HepG2 (cell line): ENCODE measurements around the gene RELB. TPM values are rescaled to one million over a fixed set of nuclear protein-coding genes. Genes with fewer than 3 reads are reported as not detected.

Experiments used
- ATAC-seq: fragments of 200-7000 bp; cut with Tn5 transposase; 3 replicates; pipeline ENCODE4 v1.9.1; 2020; ENCODE audit warnings: mild to moderate bottlenecking, moderate library complexity
- BruUV-seq: library from RNA; stranded (reverse); fragments of 400-500 nt; replicated peaks from 2 replicates; lab custom pipeline; 2021; lab: Mats Ljungman, UMichigan
- CTCF ChIA-PET: fragments of 300-600 bp; formaldehyde crosslinking; extraction: SDS; loops from one replicate; lab custom pipeline; 2021; ENCODE audit warnings: low total read pairs, inconsistent platforms, low intra/inter-chr PET ratio; lab: Yijun Ruan, JAX
- POLR2A ChIA-PET: fragments of 350-600 bp; sonication (Branson Sonifier 250); formaldehyde crosslinking; loops from one replicate; lab custom pipeline; 2020; ENCODE audit warnings: antibody characterized with exemption, inconsistent platforms; lab: Yijun Ruan, JAX
- DNase-seq: peaks from one replicate; pipeline ENCODE4 v3.0.0-alpha.2; 2015; ENCODE audit warnings: low spot score
- FAIRE-seq: peaks from 3 replicates; lab custom pipeline; 2011; peaks lifted over from hg19 to GRCh38; lab: Jason Lieb, UNC
- H2AFZ ChIP-seq: one replicate; pipeline ENCODE4 v1.6.1; 2011; ENCODE audit warnings: low read length, inconsistent platforms
- H3K27ac ChIP-seq: fragments of 300-600 bp; 3 replicates; pipeline ENCODE4 v1.8.0; 2011; ENCODE audit warnings: mixed run types, mild to moderate bottlenecking, mixed read lengths, low read length, inconsistent platforms; ENCODE audit not compliant: insufficient read depth; ENCODE audit errors: extremely low read length
- H3K27me3 ChIP-seq, 2 experiments: fragments of 200-600 bp in 1 of 2; 2 replicates in 1 of 2; 3 replicates in 1 of 2; pipeline versions ENCODE4 v1.6.0 to v1.8.0; 2011; ENCODE audit warnings: low read length in 2 of 2, mild to moderate bottlenecking in 2 of 2, moderate library complexity in 2 of 2, inconsistent platforms in 1 of 2; ENCODE audit not compliant: insufficient read depth in 2 of 2, control insufficient read depth in 1 of 2
- H3K36me3 ChIP-seq, 2 experiments: fragments of 200-600 bp in 1 of 2; replicated peaks in 1 of 2; 2 replicates in 1 of 2; 3 replicates in 1 of 2; pipeline versions ENCODE4 v1.5.1 to v1.8.0; 2011; ENCODE audit warnings: low read length in 2 of 2, inconsistent platforms in 1 of 2; ENCODE audit not compliant: insufficient read depth in 2 of 2, control insufficient read depth in 1 of 2
- H3K4me1 ChIP-seq: 2 replicates; pipeline ENCODE4 v1.5.1; 2012; ENCODE audit warnings: low read length, inconsistent platforms; ENCODE audit not compliant: insufficient read depth
- H3K4me2 ChIP-seq: 2 replicates; pipeline ENCODE4 v1.6.0; 2011; ENCODE audit warnings: low read depth, low read length, inconsistent platforms
- H3K4me3 ChIP-seq, 3 experiments: fragments of 200-600 bp in 1 of 3; sonication (generic), shearing (Covaris generic) in 1 of 3; replicated peaks in 1 of 3; 2 replicates each; pipeline ENCODE4 v1.5.1; 2011 to 2016; ENCODE audit warnings: low read length in 3 of 3, inconsistent platforms in 2 of 3, low read depth in 2 of 3, mild to moderate bottlenecking in 2 of 3, control low read depth in 1 of 3, mixed read lengths in 1 of 3; ENCODE audit not compliant: insufficient read depth in 1 of 3
- H3K79me2 ChIP-seq: one replicate; pipeline ENCODE4 v1.6.1; 2011; ENCODE audit warnings: low read length, inconsistent platforms; ENCODE audit not compliant: insufficient read depth
- H3K9ac ChIP-seq: 2 replicates; pipeline ENCODE4 v1.6.0; 2011; ENCODE audit warnings: mild to moderate bottlenecking, low read depth, low read length, inconsistent platforms; ENCODE audit not compliant: insufficient read depth
- H3K9me3 ChIP-seq: 2 replicates; pipeline ENCODE4 v1.5.1; 2012; ENCODE audit warnings: mild to moderate bottlenecking, low read length
- H4K20me1 ChIP-seq: 2 replicates; pipeline ENCODE4 v1.6.0; 2011; ENCODE audit warnings: inconsistent platforms, mild to moderate bottlenecking, low read length, moderate library complexity; ENCODE audit not compliant: insufficient read depth
- CBFB ChIP-seq: sonication (generic); formaldehyde crosslinking; IDR thresholded peaks from 2 replicates; pipeline ENCODE4 v1.4.0; 2020; ENCODE audit warnings: missing genetic modification reagents
- DNMT1 ChIP-seq: sonication (generic); formaldehyde crosslinking; IDR thresholded peaks from 2 replicates; pipeline ENCODE4 v1.5.1; 2020; ENCODE audit warnings: mild to moderate bottlenecking, missing genetic modification reagents
- SIN3A ChIP-seq: IDR thresholded peaks from 2 replicates; pipeline ENCODE4 v1.6.1; 2011; ENCODE audit warnings: low read depth, mild to moderate bottlenecking, control low read depth, low read length, borderline replicate concordance
- SMC3 ChIP-seq: IDR thresholded peaks from 2 replicates; pipeline ENCODE4 v1.6.1; 2011; ENCODE audit warnings: low read length, improper control_type of control experiment
- ZNF367 ChIP-seq: sonication (generic); formaldehyde crosslinking; IDR thresholded peaks from 2 replicates; pipeline ENCODE4 v1.4.0; 2020; ENCODE audit warnings: missing genetic modification reagents, borderline replicate concordance
- ZNF558 ChIP-seq: sonication (generic); formaldehyde crosslinking; IDR thresholded peaks from 2 replicates; pipeline ENCODE4 v1.9.0; 2022; ENCODE audit warnings: mild to moderate bottlenecking, missing genetic modification reagents, borderline replicate concordance
- WGBS: methylation state at CpG from one replicate; pipeline ENCODE4 v1.1.6; 2017; ENCODE audit warnings: low lambda C conversion rate; 5-methylcytosine and 5-hydroxymethylcytosine counted together
- in situ Hi-C: cut with HindIII; loops from 2 replicates; pipeline ENCODE4 v1.10.0; 2017; ENCODE audit warnings: low pct_unique_long_range_greater_than_20kb; ENCODE audit not compliant: extremely low pct_ligation_motif_present
- intact Hi-C: fragments of 100-400 bp; cut with micrococcal nuclease; formaldehyde crosslinking; loops from one replicate; pipeline ENCODE4 v1.10.0; 2022; ENCODE audit not compliant: unreplicated experiment
- polyA plus RNA-seq, 8 experiments: library from polyadenylated mRNA; depleted of rRNA in 3 of 8; stranded (reverse) in 7 of 8; unstranded in 1 of 8; fragments of >200 nt; fragmentation: Illumina TruSeq in 4 of 8; extraction: Trizol in 4 of 8; gene quantifications; 2 replicates each; pipeline versions ENCODE4 v1.2.1 to v1.2.3, GENCODE V29; 2011 to 2016; ENCODE audit warnings: low read depth in 4 of 8, missing spikeins in 1 of 8, mixed read lengths in 1 of 8; ENCODE audit not compliant: insufficient read depth in 1 of 8
- total RNA-seq, 5 experiments: library from RNA; depleted of rRNA; stranded (reverse); fragments of >200 nt; fragmentation: Illumina TruSeq; extraction: Trizol; gene quantifications; 2 replicates each; pipeline ENCODE4 v1.2.3, GENCODE V29; 2016; ENCODE audit warnings: low read depth in 1 of 5
- TF ChIP-seq, protein P1 (sequence below): sonication (generic); formaldehyde crosslinking; IDR thresholded peaks from 2 replicates; pipeline ENCODE4 v1.5.0; 2020; ENCODE audit warnings: mild to moderate bottlenecking, missing genetic modification reagents
- TF ChIP-seq, protein P2 (sequence below): sonication (generic); formaldehyde crosslinking; IDR thresholded peaks from 2 replicates; pipeline ENCODE4 v1.4.0; 2020; ENCODE audit warnings: mild to moderate bottlenecking, missing genetic modification reagents
- TF ChIP-seq, protein P3 (sequence below): sonication (generic); formaldehyde crosslinking; IDR thresholded peaks from 2 replicates; pipeline ENCODE4 v1.5.0; 2020; ENCODE audit warnings: missing genetic modification reagents, mild to moderate bottlenecking, borderline replicate concordance

Gene RELB
- total and polyA plus RNA-seq, 2 of the 13 experiments (the other 11 are each of a cell fraction or from before 2014, with no cell fraction given) = 1.9 to 3.5 TPM

DNA sequence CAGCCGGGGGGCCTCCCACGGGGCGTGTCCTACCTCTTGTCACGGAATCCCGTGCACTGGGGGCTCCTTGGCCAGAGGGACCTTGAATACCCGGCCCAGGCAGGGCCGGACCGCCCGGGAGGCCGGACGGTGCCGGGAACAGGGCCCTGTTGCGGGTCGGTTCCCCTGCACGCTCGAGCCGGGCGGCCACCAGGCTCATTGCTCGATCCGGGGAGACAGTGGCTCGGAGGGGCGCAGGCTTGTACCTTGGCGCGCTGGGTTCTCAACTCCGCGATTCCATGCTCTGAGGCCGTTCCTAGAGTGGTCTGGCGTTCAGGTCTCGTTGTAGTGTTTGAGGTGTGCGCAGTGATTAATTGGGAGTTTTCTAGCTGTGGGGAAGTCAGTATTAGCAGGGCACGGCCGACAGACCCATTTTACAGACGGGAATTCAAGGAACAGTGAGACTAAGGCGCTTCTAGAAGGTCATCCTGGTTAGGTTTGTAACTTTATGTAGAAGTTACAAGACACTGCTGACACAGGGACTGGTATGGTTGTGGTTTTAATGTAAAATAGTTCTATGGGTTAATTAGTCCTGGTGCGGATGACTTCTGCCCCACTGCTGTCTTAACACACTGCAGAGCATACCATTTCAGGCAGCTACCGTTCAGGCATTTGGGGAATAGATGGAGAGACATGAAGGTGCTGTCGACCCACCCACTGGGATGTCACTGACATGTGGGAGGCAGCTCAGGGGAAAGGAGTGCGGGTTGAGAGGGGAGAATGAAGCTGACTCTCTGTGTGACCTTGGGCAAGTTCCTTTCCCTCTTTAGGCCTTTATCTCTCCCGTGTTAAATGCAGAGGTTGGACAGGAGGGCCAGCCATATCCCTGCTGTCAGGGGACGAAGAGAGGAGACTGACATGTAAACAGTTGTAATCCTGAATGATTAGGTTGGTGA, 45.5 kb upstream of the RELB start (continued):
- TF ChIP-seq ZNF367 (CRISPR knock-in tag) = no peak
- TF ChIP-seq, protein P1, sequence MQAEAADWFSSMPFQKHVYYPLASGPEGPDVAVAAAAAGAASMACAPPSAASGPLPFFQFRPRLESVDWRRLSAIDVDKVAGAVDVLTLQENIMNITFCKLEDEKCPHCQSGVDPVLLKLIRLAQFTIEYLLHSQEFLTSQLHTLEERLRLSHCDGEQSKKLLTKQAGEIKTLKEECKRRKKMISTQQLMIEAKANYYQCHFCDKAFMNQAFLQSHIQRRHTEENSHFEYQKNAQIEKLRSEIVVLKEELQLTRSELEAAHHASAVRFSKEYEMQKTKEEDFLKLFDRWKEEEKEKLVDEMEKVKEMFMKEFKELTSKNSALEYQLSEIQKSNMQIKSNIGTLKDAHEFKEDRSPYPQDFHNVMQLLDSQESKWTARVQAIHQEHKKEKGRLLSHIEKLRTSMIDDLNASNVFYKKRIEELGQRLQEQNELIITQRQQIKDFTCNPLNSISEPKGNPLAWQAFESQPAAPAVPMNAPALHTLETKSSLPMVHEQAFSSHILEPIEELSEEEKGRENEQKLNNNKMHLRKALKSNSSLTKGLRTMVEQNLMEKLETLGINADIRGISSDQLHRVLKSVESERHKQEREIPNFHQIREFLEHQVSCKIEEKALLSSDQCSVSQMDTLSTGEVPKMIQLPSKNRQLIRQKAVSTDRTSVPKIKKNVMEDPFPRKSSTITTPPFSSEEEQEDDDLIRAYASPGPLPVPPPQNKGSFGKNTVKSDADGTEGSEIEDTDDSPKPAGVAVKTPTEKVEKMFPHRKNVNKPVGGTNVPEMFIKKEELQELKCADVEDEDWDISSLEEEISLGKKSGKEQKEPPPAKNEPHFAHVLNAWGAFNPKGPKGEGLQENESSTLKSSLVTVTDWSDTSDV (CRISPR knock-in tag) = peak; percentile 25; the same call in 1 of the 2 replicates
- TF ChIP-seq, protein P2, sequence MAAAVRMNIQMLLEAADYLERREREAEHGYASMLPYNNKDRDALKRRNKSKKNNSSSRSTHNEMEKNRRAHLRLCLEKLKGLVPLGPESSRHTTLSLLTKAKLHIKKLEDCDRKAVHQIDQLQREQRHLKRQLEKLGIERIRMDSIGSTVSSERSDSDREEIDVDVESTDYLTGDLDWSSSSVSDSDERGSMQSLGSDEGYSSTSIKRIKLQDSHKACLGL = 0 out of 2 replicates have a peak, but pooled peaks have one; percentile 28
- no peak for TF ChIP-seq CBFB (CRISPR knock-in tag)
- no peak for TF ChIP-seq SMC3
- 0 out of 2 replicates have a peak, but pooled peaks have one; percentile 19 for TF ChIP-seq SIN3A
- TF ChIP-seq ZNF558 (CRISPR knock-in tag) = no peak

DNA sequence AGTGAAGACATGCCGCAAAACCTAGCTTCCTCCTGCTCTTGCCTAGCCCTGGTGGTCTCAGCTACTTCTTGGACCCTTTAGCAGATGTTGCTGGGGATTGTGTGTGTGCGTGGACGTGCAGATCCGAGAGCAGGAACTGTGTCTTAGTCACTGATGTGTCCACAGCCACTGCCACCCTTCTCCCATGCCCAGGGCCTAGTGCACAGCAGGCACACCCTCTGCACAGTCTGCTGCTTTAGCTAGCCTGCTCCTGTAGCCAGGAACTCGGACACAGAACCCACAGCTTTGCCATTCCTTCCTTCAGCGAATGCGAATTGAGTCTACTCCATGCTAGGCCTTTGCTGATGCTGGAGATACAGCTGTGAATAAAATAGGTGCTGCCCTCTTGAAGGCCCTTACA, 43.7 kb upstream of the RELB start:
- peaks cover 65% of the 10 kb centered on the region for H3K79me2 ChIP-seq
- ChIA-PET POLR2A (interaction anchor here (1.2 to 5.2 kb wide), 3 partner anchors 12 to 53 kb away, joined by 3 to 57 read pairs (median 9); partner anchors contain the start of genes APOC2 and APOE), CTCF (no interaction called here)
- intact Hi-C loops = loop anchor here (10.0 kb wide), 1 partner anchor 113 kb away; the partner anchor contains the start of gene NECTIN2
- no peaks in the 10 kb centered on the region; a peak in 1 of 5 replicates for H3K27me3 ChIP-seq
- in situ Hi-C loops = no loop called here
- H3K4me2 ChIP-seq = peak overlapping the region; percentile 96
- peak overlapping the region in 1 of 3 experiments; percentile 24; a peak in 1 of 6 replicates for H3K4me3 ChIP-seq
- H3K27ac ChIP-seq = no peak overlapping the region
- no peak for ATAC-seq
- H3K9me3 ChIP-seq = no peaks in the 10 kb centered on the region
- peaks cover 7 to 29% of the 10 kb centered on the region in 2 experiments for H3K36me3 ChIP-seq
- H3K4me1 ChIP-seq = peaks cover 47% of the 10 kb centered on the region
- TF ChIP-seq DNMT1 (CRISPR knock-in tag) = no peak
- TF ChIP-seq, protein P3, sequence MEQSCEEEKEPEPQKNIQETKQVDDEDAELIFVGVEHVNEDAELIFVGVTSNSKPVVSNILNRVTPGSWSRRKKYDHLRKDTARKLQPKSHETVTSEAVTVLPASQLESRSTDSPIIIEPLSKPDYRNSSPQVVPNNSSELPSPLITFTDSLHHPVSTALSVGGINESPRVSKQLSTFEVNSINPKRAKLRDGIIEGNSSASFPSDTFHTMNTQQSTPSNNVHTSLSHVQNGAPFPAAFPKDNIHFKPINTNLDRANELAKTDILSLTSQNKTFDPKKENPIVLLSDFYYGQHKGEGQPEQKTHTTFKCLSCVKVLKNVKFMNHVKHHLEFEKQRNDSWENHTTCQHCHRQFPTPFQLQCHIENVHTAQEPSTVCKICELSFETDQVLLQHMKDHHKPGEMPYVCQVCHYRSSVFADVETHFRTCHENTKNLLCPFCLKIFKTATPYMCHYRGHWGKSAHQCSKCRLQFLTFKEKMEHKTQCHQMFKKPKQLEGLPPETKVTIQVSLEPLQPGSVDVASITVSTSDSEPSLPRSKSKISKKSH = peak; percentile 66; the same call in 1 of the 2 replicates
- BruUV-seq = no TSS peak
- WGBS = 100% methylated on average over 4 of the region's 7 CpGs
- H3K9ac ChIP-seq = peak overlapping the region; percentile 97; the same call in 1 of the 2 replicates
- no peak for FAIRE-seq
- peaks cover 19% of the 10 kb centered on the region for H4K20me1 ChIP-seq
- DNase-seq = no peak
- H2AFZ ChIP-seq = no peak overlapping the region
